HG03060 (cell line): ENCODE measurements around the gene GRK3.

Experiments
- ATAC-seq: cut with Tn5 transposase; IDR thresholded peaks from one replicate; pipeline ENCODE4 v1.9.1; 2021; ENCODE audit warnings: low read depth, moderate number of reproducible peaks; ENCODE audit not compliant: unreplicated experiment

GRK3 gene

DNA sequence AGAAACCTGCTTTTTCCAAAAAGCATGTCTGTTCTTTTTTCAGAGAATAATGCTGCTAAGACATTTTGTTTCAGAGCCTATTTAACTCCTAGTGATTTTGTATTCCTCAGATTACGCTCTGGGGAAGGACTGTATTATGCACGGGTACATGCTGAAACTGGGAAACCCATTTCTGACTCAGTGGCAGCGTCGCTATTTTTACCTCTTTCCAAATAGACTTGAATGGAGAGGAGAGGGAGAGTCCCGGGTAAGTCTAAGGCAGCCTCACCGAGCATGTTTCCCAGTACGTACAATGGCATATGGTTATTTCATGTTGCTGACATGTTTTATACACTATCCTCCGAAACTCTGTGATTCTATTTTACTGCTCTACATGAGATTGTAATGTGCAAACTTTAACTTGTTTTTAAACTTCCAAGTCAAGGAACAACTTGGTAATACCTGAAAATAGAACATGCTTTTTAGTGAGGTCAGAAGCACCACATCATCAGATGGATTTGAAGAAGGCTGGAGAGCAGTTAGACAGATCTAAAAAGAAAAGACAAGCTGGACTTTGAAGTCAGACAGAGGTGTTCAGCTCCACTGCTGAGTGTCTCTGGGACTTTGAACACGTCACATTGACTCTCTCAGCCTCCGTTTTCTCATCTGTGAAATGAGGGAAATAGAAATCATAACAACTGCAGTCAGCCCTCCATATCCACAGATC is 153.8 kb downstream of the GRK3 start:
- no peak for ATAC-seq

DNA sequence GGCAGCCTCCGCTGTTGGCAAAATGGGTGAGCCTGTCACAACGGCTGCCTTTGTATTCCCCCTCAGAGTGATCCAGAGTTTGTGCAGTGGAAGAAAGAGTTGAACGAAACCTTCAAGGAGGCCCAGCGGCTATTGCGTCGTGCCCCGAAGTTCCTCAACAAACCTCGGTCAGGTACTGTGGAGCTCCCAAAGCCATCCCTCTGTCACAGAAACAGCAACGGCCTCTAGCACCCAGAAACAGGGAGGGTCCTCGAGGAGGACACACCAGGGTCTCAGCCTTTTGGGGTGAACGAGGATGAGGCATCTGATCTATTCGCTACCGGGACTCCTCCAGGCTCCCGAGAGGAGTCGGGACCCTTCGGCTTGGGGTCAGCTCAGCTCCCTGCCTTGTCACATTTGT is 157.7 kb downstream of the GRK3 start:
- ATAC-seq: no peak

DNA sequence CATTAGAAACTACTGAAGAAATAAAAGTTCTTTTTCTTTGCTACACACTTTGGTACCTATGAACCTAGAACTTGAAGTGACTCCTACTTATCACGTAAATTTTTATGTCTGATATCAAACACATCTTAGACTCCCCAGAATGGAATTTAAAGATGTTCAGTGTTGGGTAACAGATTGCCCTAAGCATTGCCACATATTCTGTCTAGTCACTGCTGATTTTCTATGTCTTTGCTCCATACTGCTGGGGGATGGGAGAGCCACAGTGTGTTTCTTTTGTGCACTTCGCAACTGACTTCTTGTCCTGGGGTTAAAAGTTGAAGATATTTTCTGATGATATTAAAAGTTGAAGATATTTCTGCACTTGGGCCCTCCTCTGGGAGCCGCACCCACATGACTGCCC is 158.2 kb downstream of the GRK3 start:
- ATAC-seq: no peak

DNA sequence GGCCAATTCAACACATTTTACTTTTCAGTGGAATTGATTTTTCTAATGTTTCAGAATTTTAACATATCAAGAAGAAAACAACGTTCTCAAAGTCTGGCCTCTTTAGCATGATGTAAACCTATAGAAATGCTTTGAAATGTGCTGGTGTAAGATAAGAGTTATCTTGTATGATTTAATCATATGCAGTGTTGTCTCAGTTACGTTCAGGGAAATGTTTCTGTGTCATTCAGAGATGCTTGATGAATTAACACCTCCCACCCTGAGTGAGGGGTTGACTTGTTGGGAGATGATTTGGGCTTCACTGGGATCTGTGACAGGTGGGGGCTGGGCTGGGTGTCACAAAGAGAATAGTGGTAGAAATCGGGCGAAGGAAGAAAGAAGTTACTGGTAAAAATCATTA is 161.8 kb downstream of the GRK3 start:
- no peak for ATAC-seq

DNA sequence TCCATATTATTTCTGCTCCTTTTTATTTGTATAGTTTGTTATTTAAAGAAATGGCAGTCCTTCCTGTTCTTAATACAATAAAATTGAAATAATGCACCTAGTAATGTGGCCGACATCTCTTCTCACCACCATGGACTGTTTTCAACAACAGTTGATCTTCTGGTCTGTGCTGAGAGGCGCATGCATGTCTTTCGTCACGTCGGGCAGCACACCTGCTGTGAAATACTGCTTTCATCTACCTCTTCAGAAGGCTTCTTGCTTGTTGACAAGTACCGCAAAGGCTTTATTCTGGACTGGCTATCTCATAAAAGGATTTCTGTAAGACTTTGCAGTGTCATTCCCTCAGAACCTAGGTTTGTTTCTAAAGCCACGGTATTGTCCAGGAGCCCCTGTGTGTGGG is 163.6 kb downstream of the GRK3 start:
- no peak for ATAC-seq

DNA sequence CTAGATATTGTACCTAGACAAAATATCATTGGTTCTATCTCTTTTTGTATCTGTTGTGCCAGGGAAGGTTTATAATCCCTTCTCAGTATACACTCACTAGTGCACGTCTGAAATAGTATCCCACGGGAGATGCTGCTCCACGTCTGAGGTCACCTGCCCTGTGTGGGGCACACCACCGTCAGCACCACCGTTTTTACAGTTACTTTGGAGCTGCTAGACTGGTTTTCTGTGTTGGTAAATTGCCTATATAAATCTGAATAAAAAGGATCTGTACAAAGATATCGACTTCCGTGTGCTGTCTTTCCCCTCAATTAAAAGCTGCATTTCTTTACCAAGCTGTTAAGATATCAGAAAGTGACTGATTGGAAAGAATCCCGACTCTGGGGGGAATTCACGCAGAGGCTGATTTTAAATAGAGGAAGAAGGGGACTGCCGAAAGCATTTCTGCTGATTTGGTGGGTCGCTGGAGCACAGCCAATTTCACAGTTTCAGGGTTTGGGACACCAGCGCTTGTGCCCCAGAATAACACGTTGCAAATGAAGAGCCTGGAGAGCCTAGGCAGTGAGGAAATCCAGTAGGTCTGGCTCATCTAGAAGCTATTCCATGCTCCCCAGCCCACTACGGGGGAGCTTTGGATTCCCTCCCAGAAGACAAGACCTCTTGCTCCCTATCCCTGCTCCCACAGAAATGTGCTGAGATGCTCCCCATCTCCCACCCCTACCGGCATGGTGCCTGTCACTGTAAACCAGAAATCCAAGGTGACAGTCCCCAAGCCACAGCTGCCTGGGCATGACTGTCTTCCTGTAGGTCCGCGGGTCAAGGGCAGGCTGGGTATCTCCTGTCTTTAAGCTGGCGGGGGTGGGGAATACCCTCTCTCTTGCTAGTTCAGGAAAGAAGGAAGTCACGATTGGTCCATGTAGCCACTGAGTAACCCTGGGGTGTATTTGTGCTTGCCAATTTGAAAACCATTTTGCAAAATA is 164.8 kb downstream of the GRK3 start:
- ATAC-seq: no peak

DNA sequence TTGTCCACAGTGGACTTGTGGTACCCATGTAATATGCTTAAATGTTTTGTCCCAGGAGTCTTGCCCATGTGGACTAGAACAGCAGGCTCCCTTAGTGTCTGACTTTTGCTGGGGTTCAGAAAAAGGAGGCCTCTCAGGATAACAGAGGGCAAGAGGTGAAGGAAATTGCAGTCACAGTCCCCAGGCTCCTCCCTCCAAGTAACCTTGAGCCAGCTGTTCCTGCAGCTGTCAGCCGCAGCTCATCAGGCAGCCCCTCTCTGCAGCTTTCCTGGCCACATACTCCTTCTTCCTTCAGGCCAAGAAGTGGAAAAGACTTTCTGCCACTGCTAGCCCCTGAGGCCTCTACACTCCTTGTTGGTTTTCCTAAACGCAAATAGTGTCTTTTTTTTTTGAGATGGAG is 171.2 kb downstream of the GRK3 start:
- no peak for ATAC-seq

DNA sequence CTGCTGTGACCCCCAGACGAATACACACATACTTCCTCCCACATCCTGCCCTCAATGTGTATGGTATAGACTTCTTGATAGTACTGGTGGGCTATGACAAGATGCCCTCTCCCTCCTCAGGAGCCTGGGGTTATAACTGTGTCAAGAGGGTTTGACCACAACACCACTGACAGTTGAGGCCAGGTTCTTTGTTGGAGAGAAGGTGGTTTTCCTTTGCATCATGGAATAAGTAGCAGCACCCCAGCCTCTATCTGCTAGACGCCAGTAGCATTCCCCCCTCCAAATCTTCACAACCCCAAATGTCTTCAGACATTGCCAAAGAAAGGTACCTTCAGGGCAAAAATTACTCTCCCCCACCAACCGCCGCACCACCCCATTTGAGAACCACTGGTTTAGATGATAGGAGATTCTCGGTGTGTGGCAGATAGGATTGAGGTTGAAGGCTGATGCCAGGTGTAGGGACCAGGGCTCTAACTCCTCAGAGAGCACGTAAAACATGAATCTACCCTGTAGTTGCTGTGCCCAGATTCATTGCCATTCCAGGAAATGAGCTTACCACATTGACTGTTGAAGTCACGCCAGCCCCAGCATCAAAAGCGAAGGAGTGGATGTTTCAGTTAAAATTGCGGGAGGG is 172.0 kb downstream of the GRK3 start:
- ATAC-seq: no peak

DNA sequence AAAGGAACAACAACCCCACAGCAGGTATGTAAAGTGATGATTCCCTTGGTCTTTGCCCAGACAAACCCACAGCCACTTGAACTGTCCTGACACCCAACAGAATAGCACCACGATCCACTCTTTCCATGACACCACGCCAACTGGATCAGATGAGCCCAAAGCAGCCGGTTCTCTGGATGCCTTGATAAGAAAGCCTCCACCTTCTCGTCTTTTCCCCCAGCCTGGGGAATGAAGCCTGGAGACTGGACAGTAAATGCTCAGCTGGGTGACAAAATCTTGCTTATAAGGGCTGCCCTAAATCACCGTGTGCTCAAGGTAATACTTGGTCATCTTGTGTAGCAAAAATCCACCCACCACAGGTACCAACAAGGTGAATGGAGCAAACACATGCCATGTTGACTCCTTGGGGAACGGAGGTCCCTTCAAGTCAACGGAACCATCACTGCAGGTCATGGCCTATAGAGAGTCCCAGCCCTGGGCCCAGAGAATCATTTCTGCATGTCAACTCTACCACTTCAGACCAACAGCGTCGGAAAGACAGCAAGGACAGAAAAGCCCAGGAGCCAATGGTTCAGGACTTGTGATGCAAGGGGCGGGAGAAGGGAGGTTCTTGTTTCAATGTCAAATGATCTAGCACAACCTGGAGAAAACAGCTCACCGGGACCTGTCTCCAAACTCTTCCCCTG is 175.3 kb downstream of the GRK3 start:
- no peak for ATAC-seq

DNA sequence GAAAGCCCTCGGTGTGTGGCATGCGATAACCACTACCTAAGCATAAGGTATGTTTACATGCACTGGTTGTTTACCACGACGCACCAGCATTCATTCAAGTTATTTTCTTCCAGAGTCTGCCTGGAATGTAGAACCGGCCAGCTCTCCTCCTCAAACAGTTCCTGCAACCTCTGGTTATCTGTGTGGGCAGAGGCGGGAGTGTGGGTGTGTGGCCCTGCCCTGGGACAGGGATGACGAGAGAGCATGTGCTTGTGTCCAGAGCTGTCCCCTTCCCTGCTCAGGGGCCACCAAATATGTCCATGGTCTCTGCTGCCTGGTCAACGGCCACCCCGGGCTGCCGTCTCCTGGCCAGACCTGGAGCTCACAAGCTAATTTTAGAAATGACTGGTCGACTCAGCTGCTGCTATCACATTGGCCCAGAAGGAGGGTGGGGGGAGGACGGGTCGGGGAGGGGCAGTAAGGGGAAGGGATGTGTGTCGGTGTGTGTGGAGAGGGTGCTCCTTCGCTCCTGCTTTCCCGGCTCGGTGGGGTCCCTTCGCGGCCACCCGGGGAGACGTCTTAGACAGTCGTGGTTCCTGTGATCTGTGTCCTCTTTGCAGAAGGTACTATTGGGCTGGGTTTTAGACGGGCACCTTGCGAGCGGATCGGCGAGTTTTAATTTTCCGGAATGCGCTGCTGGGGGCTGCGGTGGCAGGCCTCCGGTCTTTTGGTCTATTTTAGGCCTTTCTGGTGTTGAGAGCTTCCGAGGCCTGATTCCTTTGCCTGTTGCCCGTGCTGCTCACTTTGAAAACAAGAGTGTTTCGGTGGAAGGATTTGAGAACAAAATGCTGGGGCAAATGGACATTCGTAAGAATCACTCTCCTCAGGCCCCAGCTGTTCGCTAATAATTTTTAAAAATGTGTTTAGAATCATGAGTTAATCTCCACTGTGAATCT is 177.5 kb downstream of the GRK3 start, which contains the start of gene MYO18B:
Gene MYO18B (plus strand): TSS at position 497 of the 935 bp plus-strand sequence. CDS start 18,905 bp downstream, outside the sequence.
- no peak for ATAC-seq

DNA sequence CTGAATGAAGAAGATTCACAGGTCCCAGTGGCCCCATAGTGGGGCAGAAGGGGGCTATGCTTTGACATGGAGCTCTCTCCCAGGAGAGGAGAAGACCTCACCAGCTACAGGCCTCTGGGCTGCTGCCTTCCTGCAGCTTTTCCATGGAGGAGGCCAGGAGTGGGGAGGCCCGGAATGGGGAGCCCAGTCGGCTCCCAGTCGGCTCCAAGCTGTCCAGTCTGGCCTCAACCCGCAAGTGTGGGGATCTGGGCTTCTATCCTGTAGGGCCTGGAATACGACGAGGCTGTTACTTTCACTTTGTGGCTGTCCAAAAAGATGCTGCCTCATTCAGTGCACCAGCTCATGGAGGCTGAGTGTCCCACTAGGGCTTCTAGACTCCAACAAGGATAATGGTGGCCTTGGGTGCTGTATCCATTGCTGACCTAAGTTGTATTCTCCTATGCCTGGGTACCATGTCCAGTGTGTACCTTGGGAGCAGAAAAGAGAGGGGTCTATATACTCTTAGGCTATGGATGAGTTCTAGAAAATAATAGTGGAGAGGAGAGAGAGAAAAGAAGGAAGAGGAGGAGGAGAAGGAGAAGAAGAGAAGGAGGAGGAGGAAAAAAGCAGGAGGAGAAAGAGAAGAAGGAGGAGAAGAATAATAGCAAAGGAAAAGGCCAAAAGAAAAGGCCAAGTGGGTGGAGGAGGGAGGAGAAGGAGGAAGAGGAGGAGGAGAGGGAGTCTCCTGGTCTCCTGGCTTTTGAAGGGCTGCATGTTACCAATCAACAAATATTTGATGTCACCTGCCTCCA is 178.6 kb downstream of the GRK3 start:
- ATAC-seq: no peak

DNA sequence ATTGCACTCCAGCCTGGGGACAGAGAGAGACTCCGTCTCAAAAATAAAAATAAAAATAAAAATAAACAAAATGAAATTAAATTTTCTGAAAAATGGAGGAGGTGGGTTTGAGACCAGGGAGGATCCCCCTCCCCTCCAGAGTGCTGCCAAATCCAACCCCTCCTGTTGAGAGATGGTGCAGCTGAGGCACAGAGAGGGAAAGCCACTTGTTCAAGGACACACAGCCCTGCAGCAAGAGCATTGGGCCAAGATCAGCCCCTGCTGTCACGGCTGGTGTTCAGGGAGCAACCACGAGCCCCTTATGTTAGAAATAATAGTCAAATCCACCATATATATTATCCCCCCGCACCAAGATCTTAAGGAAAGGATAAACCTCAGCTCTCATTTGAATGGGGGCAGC is 180.2 kb downstream of the GRK3 start:
- ATAC-seq: no peak

DNA sequence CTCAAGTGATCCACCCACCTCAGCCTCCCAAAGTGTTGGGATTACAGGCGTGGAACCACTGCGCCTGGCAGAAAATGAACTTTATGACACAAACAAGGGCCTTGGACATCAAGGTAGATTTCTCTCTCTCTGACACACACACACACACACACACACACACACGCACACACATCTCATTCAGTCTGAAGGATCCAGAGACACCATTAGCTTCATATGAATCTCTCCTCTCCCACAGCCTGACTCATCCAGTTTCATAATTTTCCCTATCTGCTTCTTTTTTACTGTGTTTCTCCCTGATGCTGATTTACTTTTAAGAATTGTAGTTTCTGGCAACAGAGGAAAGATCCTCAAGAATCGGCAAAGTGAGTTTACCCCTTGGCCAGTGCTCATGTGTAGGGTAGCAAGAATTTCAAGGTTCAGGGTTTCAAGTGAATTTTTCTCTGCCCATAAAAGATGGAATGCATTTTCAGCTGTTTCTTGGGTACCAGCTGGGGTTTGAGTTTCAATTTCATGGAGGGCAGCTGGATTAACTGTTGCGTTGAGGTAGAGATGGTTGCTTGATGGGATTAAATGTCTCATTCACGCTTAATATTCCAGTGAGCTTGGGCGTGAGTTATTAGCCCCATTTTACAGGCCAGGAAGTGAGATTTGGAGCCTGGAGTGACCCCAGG is 181.0 kb downstream of the GRK3 start:
- no peak for ATAC-seq

DNA sequence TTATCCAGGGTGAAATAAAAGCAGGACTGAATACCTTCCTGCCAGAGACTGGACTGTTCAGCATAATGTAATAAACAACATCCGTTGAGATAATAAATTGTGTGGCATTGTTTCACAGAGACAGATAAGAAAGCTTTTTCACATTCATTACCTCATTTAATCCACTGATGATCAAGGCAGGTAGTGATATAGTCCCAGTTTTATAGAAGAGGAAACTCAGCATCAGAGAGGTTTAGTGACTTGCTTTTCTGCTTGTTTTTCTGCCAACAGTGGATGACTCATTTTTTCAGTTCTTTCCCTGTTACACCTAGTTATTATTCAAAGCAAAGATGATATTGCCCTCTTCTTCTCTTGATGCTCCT is 181.5 kb downstream of the GRK3 start:
- no peak for ATAC-seq

DNA sequence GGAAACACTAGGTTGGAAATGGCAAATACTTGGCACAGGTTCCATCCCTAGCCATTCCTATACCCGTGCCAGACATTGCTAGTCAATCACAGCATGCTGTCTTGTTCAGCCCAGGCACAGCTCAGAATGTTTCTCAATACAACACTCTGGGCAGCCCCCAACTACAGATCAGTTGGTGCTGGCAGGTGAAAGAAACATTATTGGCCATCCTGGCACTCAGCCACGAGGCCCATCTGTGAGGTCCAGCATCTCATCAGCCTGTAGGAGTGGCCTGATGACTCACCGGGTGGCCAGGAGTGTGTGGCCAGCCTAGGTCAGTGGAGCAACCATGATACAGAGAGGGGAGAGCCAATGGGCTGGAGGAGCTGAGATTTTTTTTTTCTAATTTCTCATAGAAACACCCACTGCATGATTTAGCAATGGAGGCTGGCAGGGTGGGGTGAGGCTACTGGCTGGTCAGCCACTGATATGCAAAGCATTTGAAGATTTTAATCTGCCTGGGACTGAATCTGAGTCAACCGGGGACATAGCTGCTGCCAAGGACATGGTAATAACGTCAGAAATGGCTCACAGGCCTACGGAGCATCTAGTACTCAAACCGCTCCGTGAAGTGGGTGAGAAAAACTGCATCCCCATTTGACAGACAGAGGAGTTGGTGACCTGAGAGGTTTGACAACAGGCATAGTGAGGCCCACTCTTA is 182.9 kb downstream of the GRK3 start:
- no peak for ATAC-seq

DNA sequence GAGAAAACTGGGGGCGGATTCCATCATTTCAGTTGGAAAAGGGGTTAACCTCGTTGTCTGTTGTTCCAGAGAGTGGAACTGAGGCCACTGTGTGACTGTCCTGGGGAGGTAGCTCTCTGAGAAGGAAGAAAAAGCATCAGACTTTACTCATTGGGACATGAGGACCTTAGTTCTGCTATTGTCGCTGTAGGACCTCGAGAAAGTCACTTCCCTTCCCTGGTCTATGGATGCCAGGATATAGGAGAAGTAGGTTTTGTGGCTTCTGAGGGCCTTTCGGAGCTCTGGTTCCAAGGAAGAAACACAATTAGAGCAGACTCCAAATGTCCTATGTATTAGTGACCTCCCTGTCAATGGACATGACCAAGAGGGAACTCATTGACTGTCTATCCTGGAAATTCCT is 183.7 kb downstream of the GRK3 start:
- ATAC-seq: no peak

DNA sequence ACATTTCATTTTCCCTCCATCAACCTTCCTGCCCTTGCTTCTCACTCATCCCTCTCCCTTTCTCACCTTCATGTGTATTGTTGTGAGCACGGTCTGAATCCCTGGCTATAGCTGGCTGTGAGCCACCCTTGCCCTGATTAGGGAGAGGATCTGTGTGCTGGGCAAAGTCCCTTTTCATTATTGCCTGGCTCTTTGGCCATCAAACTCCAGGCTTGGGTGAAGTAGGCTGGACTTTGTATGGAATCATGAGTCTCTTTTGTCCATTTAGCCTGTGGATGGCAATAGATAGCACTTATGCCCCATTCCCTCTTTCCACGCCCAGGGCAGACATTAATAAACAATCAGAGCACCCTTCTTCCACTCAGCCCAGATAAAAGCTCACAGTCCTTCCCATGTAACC is 184.2 kb downstream of the GRK3 start:
- no peak for ATAC-seq
